NT2/D1 (cell line): ENCODE data around the gene P2RX6.

Experiments used
- SUZ12 ChIP-seq: IDR thresholded peaks from 2 replicates; pipeline ENCODE4 v1.6.1; 2011; ENCODE audit not compliant: insufficient read length, insufficient read depth; ENCODE audit errors: extremely low read depth
- ZNF274 ChIP-seq: IDR thresholded peaks from 2 replicates; pipeline ENCODE4 v1.6.1; 2011; ENCODE audit warnings: mild to moderate bottlenecking, low read depth, low read length

- TF ChIP-seq ZNF274, result no peak
- no peak for TF ChIP-seq SUZ12
These were observed 15.4 kb upstream of the P2RX6 start for GRCh38 chr22:20999350-21000206.
